H1 (cell line): ENCODE measurements around the gene SNAP25. TPM values are rescaled to one million over a fixed set of nuclear protein-coding genes. Genes with fewer than 3 reads are reported as not detected.
A peak's percentile ranks its signal among the peaks of the same experiment; 100 is the strongest.

Source experiments
- CBX8 ChIP-seq: fragments of 300-800, 300-1000 bp; sonication (generic); IDR thresholded peaks from 2 replicates; pipeline ENCODE4 v1.7.1; 2016; ENCODE audit warnings: low read depth, low read length, borderline replicate concordance
- GABPA ChIP-seq: IDR thresholded peaks from 2 replicates; pipeline ENCODE4 v1.6.1; 2011; ENCODE audit warnings: mild to moderate bottlenecking, low read length, moderate library complexity, borderline replicate concordance; ENCODE audit not compliant: insufficient read depth
- HDAC2 ChIP-seq, 2 experiments: fragments of 300-600 bp in 1 of 2; sonication (generic) in 1 of 2; IDR thresholded peaks; 2 replicates each; pipeline ENCODE4 v1.6.1; 2011 to 2012; ENCODE audit warnings: low read depth in 2 of 2, low read length in 2 of 2, mild to moderate bottlenecking in 2 of 2, moderate library complexity in 2 of 2, borderline replicate concordance in 1 of 2, inconsistent platforms in 1 of 2
- HDAC6 ChIP-seq: IDR thresholded peaks from one replicate; pipeline ENCODE4 v1.7.1; 2012; ENCODE audit warnings: low read depth, mild to moderate bottlenecking, inconsistent platforms, low read length, moderate library complexity
- POU5F1 ChIP-seq: IDR thresholded peaks from 2 replicates; pipeline ENCODE4 v1.6.1; 2011; ENCODE audit warnings: low read depth, mild to moderate bottlenecking, low read length, moderate library complexity
- TEAD4 ChIP-seq: IDR thresholded peaks from 2 replicates; pipeline ENCODE4 v1.6.1; 2012; ENCODE audit warnings: low read depth, low read length, inconsistent platforms, mixed read lengths
- YY1 ChIP-seq: IDR thresholded peaks from 2 replicates; pipeline ENCODE4 v1.6.1; 2011; ENCODE audit warnings: low read depth, mild to moderate bottlenecking, low read length
- polyA plus RNA-seq, 7 experiments: library from polyadenylated mRNA; depleted of rRNA in 3 of 7; stranded (reverse) in 5 of 7; unstranded in 2 of 7; fragments of >200 nt in 5 of 7; fragments of 200-250 nt in 2 of 7; gene quantifications; 1 replicate in 5 of 7; 2 replicates in 1 of 7; 4 replicates in 1 of 7; pipeline versions ENCODE4 v1.2.1 to v1.2.3, GENCODE V29; 2011 to 2013; ENCODE audit warnings: missing spikeins in 2 of 7, mixed read lengths in 2 of 7
- total RNA-seq: library from RNA; stranded (reverse); fragmentation: NEBNext Ultra II Directional; extraction: Animal tissue kit (Norgen Biotek cat#: 25700); gene quantifications from 2 replicates; pipeline ENCODE4 v1.2.1, GENCODE V29; 2021
- TF ChIP-seq, protein P1 (sequence below): fragments of 300-600 bp; sonication (generic); IDR thresholded peaks from 2 replicates; pipeline ENCODE4 v1.7.1; 2012; ENCODE audit warnings: low read length, moderate library complexity, mild to moderate bottlenecking, inconsistent platforms; ENCODE audit not compliant: insufficient replicate concordance

SNAP25 gene
- total and polyA plus RNA-seq, 2 of the 8 experiments (the other 6 are each of a cell fraction or from before 2014, with no cell fraction given): 0.51 to 0.52 TPM

DNA sequence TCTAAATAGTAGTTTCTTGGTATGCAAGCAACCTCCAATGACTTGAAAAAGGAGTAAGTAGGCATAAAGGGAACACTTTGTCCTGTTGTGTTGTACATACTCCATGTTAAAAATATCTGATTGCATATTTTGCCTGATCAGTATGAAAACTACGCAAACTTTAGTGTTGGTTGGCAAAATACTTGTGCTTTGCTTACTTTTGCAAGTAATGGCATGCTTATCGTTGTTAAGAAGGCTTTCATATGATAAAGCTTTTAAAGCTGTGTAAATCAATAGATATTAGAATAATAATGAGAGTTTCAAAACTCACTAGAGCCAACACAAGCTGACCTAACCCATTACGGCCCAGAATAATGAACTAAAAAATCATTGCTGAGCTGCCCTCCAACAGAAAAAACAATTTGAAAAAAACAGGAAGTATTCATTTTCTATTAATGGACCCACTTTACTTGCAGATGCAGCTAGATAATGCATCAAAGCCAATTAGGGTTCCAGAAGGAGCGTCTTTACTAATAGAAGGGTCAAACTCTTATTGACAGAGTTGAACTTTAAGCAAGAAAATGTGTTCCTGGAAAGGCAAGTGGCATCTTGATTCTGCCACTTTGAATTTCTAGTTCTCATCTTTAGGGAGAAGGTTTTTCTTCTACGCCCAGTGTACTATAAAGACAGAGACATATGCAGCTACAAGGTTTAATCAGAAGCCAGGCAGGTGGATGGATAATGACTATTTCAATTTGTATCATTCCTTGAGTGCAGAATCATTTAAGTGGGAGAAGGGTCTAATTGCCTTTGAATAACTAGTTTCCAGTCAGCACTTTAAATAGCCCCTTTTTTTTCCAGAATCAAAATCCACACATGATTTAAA, 82.2 kb downstream of the SNAP25 start (continued):
- TF ChIP-seq, protein P1, sequence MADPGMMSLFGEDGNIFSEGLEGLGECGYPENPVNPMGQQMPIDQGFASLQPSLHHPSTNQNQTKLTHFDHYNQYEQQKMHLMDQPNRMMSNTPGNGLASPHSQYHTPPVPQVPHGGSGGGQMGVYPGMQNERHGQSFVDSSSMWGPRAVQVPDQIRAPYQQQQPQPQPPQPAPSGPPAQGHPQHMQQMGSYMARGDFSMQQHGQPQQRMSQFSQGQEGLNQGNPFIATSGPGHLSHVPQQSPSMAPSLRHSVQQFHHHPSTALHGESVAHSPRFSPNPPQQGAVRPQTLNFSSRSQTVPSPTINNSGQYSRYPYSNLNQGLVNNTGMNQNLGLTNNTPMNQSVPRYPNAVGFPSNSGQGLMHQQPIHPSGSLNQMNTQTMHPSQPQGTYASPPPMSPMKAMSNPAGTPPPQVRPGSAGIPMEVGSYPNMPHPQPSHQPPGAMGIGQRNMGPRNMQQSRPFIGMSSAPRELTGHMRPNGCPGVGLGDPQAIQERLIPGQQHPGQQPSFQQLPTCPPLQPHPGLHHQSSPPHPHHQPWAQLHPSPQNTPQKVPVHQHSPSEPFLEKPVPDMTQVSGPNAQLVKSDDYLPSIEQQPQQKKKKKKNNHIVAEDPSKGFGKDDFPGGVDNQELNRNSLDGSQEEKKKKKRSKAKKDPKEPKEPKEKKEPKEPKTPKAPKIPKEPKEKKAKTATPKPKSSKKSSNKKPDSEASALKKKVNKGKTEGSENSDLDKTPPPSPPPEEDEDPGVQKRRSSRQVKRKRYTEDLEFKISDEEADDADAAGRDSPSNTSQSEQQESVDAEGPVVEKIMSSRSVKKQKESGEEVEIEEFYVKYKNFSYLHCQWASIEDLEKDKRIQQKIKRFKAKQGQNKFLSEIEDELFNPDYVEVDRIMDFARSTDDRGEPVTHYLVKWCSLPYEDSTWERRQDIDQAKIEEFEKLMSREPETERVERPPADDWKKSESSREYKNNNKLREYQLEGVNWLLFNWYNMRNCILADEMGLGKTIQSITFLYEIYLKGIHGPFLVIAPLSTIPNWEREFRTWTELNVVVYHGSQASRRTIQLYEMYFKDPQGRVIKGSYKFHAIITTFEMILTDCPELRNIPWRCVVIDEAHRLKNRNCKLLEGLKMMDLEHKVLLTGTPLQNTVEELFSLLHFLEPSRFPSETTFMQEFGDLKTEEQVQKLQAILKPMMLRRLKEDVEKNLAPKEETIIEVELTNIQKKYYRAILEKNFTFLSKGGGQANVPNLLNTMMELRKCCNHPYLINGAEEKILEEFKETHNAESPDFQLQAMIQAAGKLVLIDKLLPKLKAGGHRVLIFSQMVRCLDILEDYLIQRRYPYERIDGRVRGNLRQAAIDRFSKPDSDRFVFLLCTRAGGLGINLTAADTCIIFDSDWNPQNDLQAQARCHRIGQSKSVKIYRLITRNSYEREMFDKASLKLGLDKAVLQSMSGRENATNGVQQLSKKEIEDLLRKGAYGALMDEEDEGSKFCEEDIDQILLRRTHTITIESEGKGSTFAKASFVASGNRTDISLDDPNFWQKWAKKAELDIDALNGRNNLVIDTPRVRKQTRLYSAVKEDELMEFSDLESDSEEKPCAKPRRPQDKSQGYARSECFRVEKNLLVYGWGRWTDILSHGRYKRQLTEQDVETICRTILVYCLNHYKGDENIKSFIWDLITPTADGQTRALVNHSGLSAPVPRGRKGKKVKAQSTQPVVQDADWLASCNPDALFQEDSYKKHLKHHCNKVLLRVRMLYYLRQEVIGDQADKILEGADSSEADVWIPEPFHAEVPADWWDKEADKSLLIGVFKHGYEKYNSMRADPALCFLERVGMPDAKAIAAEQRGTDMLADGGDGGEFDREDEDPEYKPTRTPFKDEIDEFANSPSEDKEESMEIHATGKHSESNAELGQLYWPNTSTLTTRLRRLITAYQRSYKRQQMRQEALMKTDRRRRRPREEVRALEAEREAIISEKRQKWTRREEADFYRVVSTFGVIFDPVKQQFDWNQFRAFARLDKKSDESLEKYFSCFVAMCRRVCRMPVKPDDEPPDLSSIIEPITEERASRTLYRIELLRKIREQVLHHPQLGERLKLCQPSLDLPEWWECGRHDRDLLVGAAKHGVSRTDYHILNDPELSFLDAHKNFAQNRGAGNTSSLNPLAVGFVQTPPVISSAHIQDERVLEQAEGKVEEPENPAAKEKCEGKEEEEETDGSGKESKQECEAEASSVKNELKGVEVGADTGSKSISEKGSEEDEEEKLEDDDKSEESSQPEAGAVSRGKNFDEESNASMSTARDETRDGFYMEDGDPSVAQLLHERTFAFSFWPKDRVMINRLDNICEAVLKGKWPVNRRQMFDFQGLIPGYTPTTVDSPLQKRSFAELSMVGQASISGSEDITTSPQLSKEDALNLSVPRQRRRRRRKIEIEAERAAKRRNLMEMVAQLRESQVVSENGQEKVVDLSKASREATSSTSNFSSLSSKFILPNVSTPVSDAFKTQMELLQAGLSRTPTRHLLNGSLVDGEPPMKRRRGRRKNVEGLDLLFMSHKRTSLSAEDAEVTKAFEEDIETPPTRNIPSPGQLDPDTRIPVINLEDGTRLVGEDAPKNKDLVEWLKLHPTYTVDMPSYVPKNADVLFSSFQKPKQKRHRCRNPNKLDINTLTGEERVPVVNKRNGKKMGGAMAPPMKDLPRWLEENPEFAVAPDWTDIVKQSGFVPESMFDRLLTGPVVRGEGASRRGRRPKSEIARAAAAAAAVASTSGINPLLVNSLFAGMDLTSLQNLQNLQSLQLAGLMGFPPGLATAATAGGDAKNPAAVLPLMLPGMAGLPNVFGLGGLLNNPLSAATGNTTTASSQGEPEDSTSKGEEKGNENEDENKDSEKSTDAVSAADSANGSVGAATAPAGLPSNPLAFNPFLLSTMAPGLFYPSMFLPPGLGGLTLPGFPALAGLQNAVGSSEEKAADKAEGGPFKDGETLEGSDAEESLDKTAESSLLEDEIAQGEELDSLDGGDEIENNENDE: peak; percentile 66
- TF ChIP-seq CBX8 (no peak), GABPA (no peak), YY1 (no peak), TEAD4 (no peak), HDAC2 (IDR thresholded peaks at IDR 0.05; ENCODE audit: borderline replicate concordance in 1 of 2, low read depth in 2 of 2, low read length in 2 of 2) (no peak), POU5F1 (no peak), HDAC6 (no peak)
